Esophagus muscularis mucosa (tissue), 3 donors: Measurements from ENCODE around the gene BCL11A.

Experiments used
- CTCF ChIP-seq, 3 experiments: fragments of 200-600 bp in 2 of 3; fragments of 450-650 bp in 1 of 3; sonication (generic) in 2 of 3; IDR thresholded peaks; one replicate each; pipeline ENCODE4 v1.5.1; 2017 to 2019; ENCODE audit warnings: antibody characterized with exemption in 3 of 3, mild to moderate bottlenecking in 2 of 3, moderate library complexity in 1 of 3
- POLR2AphosphoS5 ChIP-seq, 2 donors: sonication (generic); formaldehyde crosslinking; IDR thresholded peaks; one replicate each; pipeline ENCODE4 v1.6.1; 2017; ENCODE audit warnings: antibody characterized with exemption in 2 of 2

- TF ChIP-seq POLR2AphosphoS5 (IDR thresholded peaks at IDR 0.05) (no peak), CTCF (IDR thresholded peaks at IDR 0.05) (no peak)
Observed at GRCh38 chr2:60475123-60475830, 78.2 kb downstream of the BCL11A start.
